Measurements from ENCODE around the gene NEK6.

NEK6 gene

GRCh38 chr9:124346347-124347163, 88.8 kb downstream of the NEK6 start:
- Mint-ChIP-seq H3K4me3 (no peak overlapping the region), H3K36me3 (ENCODE audit: low read depth) (peaks cover 4% of the 10 kb centered on the region), H3K27ac (no peak overlapping the region), H3K27me3 (ENCODE audit: low read depth) (no peaks in the 10 kb centered on the region), H3K4me1 (ENCODE audit: low read depth) (no peaks in the 10 kb centered on the region), H3K9me3 (no peaks in the 10 kb centered on the region)

- Mint-ChIP-seq H3K4me1 (ENCODE audit: low read depth) (no peaks in the 10 kb centered on the region), H3K36me3 (ENCODE audit: low read depth) (peaks cover 9% of the 10 kb centered on the region), H3K4me3 (no peak overlapping the region), H3K9me3 (no peaks in the 10 kb centered on the region), H3K27ac (no peak overlapping the region), H3K27me3 (ENCODE audit: low read depth) (no peaks in the 10 kb centered on the region)
Observed at GRCh38 chr9:124347206-124347967, 89.6 kb downstream of the NEK6 start.

- no peak overlapping the region for H3K27ac Mint-ChIP-seq
- H3K27me3 Mint-ChIP-seq (ENCODE audit: low read depth): no peaks in the 10 kb centered on the region
- no peaks in the 10 kb centered on the region for H3K9me3 Mint-ChIP-seq
- H3K4me1 Mint-ChIP-seq (ENCODE audit: low read depth): no peaks in the 10 kb centered on the region
- H3K4me3 Mint-ChIP-seq: no peak overlapping the region
- H3K36me3 Mint-ChIP-seq (ENCODE audit: low read depth): peaks cover 9% of the 10 kb centered on the region
Observed at GRCh38 chr9:124347968-124348358, 90.2 kb downstream of the NEK6 start.

- peaks cover 9% of the 10 kb centered on the region for H3K36me3 Mint-ChIP-seq (ENCODE audit: low read depth)
- H3K4me1 Mint-ChIP-seq (ENCODE audit: low read depth): no peaks in the 10 kb centered on the region
- no peak overlapping the region for H3K27ac Mint-ChIP-seq
- H3K9me3 Mint-ChIP-seq: no peaks in the 10 kb centered on the region
- no peak overlapping the region for H3K4me3 Mint-ChIP-seq
- H3K27me3 Mint-ChIP-seq (ENCODE audit: low read depth): no peaks in the 10 kb centered on the region
Observed at GRCh38 chr9:124348363-124348762, 90.6 kb downstream of the NEK6 start.

GRCh38 chr9:124348831-124349230, 91.1 kb downstream of the NEK6 start:
- Mint-ChIP-seq H3K27me3 (ENCODE audit: low read depth) (no peaks in the 10 kb centered on the region), H3K4me1 (ENCODE audit: low read depth) (no peaks in the 10 kb centered on the region), H3K9me3 (no peaks in the 10 kb centered on the region), H3K36me3 (ENCODE audit: low read depth) (peaks cover 9% of the 10 kb centered on the region), H3K4me3 (no peak overlapping the region), H3K27ac (no peak overlapping the region)

- no peaks in the 10 kb centered on the region for H3K9me3 Mint-ChIP-seq
- H3K27me3 Mint-ChIP-seq (ENCODE audit: low read depth): no peaks in the 10 kb centered on the region
- H3K4me3 Mint-ChIP-seq: no peak overlapping the region
- H3K27ac Mint-ChIP-seq: no peak overlapping the region
- H3K36me3 Mint-ChIP-seq (ENCODE audit: low read depth): peaks cover 9% of the 10 kb centered on the region
- no peaks in the 10 kb centered on the region for H3K4me1 Mint-ChIP-seq (ENCODE audit: low read depth)
Observed at GRCh38 chr9:124349267-124349666, 91.5 kb downstream of the NEK6 start.

- Mint-ChIP-seq H3K27ac (no peak overlapping the region), H3K4me3 (no peak overlapping the region)
Observed at GRCh38 chr9:124349675-124350493, 92.1 kb downstream of the NEK6 start.

GRCh38 chr9:124350494-124351263, 92.9 kb downstream of the NEK6 start:
- peaks cover 9% of the 10 kb centered on the region for H3K36me3 Mint-ChIP-seq (ENCODE audit: low read depth)
- no peaks in the 10 kb centered on the region for H3K4me1 Mint-ChIP-seq (ENCODE audit: low read depth)
- H3K27ac Mint-ChIP-seq: no peak overlapping the region
- no peaks in the 10 kb centered on the region for H3K9me3 Mint-ChIP-seq
- no peaks in the 10 kb centered on the region for H3K27me3 Mint-ChIP-seq (ENCODE audit: low read depth)
- no peak overlapping the region for H3K4me3 Mint-ChIP-seq

More at GRCh38 chr9:124349675-124350493, 92.1 kb downstream of the NEK6 start:
- no peaks in the 10 kb centered on the region for H3K27me3 Mint-ChIP-seq (ENCODE audit: low read depth)
- peaks cover 9% of the 10 kb centered on the region for H3K36me3 Mint-ChIP-seq (ENCODE audit: low read depth)
- H3K4me1 Mint-ChIP-seq (ENCODE audit: low read depth): no peaks in the 10 kb centered on the region
- no peaks in the 10 kb centered on the region for H3K9me3 Mint-ChIP-seq

- Mint-ChIP-seq H3K9me3 (no peaks in the 10 kb centered on the region), H3K27ac (no peak overlapping the region), H3K36me3 (ENCODE audit: low read depth) (peaks cover 9% of the 10 kb centered on the region), H3K4me3 (no peak overlapping the region), H3K27me3 (ENCODE audit: low read depth) (no peaks in the 10 kb centered on the region), H3K4me1 (ENCODE audit: low read depth) (no peaks in the 10 kb centered on the region)
Observed at GRCh38 chr9:124351672-124352468, 94.1 kb downstream of the NEK6 start.

- H3K4me1 Mint-ChIP-seq (ENCODE audit: low read depth): peaks cover 5% of the 10 kb centered on the region
- H3K9me3 Mint-ChIP-seq: no peaks in the 10 kb centered on the region
- no peak overlapping the region for H3K4me3 Mint-ChIP-seq
- H3K36me3 Mint-ChIP-seq (ENCODE audit: low read depth): peaks cover 9% of the 10 kb centered on the region
- no peak overlapping the region for H3K27ac Mint-ChIP-seq
- H3K27me3 Mint-ChIP-seq (ENCODE audit: low read depth): no peaks in the 10 kb centered on the region
Observed at GRCh38 chr9:124352616-124353015, 94.9 kb downstream of the NEK6 start.

GRCh38 chr9:124353166-124353768, 95.5 kb downstream of the NEK6 start:
- peaks cover 7% of the 10 kb centered on the region for H3K4me1 Mint-ChIP-seq (ENCODE audit: low read depth)
- peak overlapping the region; percentile 11 for H3K27ac Mint-ChIP-seq
- H3K27me3 Mint-ChIP-seq (ENCODE audit: low read depth): no peaks in the 10 kb centered on the region
- no peak overlapping the region for H3K4me3 Mint-ChIP-seq
- H3K9me3 Mint-ChIP-seq: no peaks in the 10 kb centered on the region
- H3K36me3 Mint-ChIP-seq (ENCODE audit: low read depth): peaks cover 9% of the 10 kb centered on the region

GRCh38 chr9:124353811-124354274, 96.1 kb downstream of the NEK6 start:
- Mint-ChIP-seq H3K27ac (peak overlapping the region; percentile 21), H3K4me3 (no peak overlapping the region)

More at GRCh38 chr9:124353811-124354274, 96.1 kb downstream of the NEK6 start:
- Mint-ChIP-seq H3K27me3 (ENCODE audit: low read depth) (no peaks in the 10 kb centered on the region), H3K9me3 (no peaks in the 10 kb centered on the region), H3K36me3 (ENCODE audit: low read depth) (peaks cover 9% of the 10 kb centered on the region), H3K4me1 (ENCODE audit: low read depth) (peaks cover 7% of the 10 kb centered on the region)
